Loucy (cell line): ENCODE measurements around the gene KIF22.
"Not testable (repeated sequence)": the region's sequence is repeated elsewhere in the genome, so short reads cannot be mapped to it uniquely, and the experiment has no call there.

Experiments used
- CTCF ChIP-seq: fragments of 200-600 bp; sonication (generic); conservative IDR thresholded peaks from 2 replicates; pipeline ENCODE4 v1.5.1; 2014; ENCODE audit warnings: mild to moderate bottlenecking, antibody characterized with exemption, low read length
- EZH2phosphoT487 ChIP-seq: fragments of 200-600 bp; IDR thresholded peaks from 2 replicates; pipeline ENCODE4 v1.6.1; 2018; ENCODE audit warnings: antibody characterized with exemption, mild to moderate bottlenecking, moderate library complexity, borderline replicate concordance

DNA sequence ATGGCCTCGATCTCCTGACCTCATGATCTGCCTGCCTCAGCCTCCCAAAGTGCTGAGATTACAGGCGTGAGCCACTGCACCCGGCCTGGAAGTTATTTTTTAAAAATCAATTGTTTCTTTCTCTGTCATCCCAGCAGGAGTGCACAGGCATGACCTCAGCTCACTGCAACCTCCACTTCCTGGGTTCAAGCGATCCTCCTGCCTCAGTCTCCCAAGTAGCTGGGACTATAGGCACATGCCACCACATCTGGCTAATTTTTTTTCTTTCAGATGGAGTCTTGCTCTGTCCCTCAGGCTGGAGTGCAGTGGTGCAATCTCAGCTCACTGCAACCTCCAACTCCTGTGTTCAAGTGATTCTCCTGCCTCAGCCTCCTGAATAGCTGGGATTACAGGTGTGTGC lies 3.4 kb upstream of the KIF22 start:
- TF ChIP-seq CTCF, EZH2phosphoT487: not testable (repeated sequence)
